Measurements from ENCODE around the gene QARS1. TPM values are rescaled to one million over a fixed set of nuclear protein-coding genes. Genes with fewer than 3 reads are reported as not detected.

QARS1 gene
- polyA plus RNA-seq, 1 of the 3 experiments (the other 2 are of a cell fraction) = 311 TPM

DNA sequence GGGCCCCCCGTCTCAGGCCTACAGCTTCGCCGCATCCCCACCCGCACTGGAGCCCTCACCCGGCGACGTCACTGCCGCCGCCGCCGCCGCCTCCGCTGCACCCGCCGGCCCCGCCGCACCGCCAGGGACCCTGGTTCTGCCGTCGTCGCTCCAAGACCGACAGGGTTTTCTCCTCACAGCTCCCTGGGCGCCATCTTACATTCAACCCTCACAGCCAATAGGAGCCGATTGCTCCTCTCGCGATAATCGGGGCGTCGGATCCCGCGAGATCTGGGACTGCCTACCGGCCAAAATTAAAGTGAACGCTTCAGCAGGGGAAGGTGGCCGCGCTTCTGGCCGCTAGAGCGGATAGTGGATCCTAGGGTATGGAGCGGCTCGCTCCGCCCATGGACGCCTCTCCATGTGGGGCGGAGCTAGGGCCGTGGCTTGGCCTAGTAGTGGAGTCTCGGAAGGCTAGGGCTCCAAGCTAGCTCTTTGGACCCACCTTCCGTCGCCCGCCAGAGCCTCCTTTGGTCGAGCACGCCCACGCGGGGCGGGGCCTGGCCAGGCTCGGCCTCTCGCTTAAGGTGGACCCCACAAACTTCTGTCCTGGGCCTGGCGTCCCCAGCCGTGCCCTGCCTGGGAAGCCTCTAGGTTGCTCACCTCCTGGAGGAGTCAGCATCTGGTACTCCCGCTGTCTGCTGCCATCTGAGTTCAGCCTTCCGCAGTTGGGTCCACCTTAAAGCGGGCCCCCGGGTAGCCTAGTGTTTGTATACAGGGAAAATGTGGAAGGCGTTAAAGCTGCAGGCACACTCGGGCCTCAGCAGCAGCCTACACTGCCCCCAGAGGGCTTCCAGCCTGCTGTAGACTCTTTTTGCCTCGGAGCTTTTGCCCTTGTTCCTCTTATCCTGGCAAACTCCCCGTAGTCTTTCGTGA, 10.4 kb downstream of the QARS1 start, which contains the start of gene QRICH1:
Gene QRICH1 (minus strand): TSS at position 219 of the 915 bp plus-strand sequence. CDS start 17,054 bp downstream, outside the sequence.
- peak within 1 kb of the TSS; percentile 76 to 98 for H3K4me3 ChIP-seq (ENCODE audit: low read depth in 2 of 2, low read length in 1 of 2)
- H3F3A ChIP-seq (replicated peaks; ENCODE audit: insufficient read depth) = peaks cover 44% of the 10 kb centered on the region
- no peaks in the 10 kb centered on the region for H3K27me3 ChIP-seq (ENCODE audit: insufficient read depth)
- peak within 1 kb of the TSS; percentile 75 for H2AFZ ChIP-seq (ENCODE audit: low read depth)
- peak; percentile 89 for TF ChIP-seq MXI1 (IDR thresholded peaks at IDR 0.05; ENCODE audit: low read depth, low read length)
- TF ChIP-seq NFIC (IDR thresholded peaks at IDR 0.05; ENCODE audit: borderline replicate concordance) = no peak
- TF ChIP-seq, protein P1, sequence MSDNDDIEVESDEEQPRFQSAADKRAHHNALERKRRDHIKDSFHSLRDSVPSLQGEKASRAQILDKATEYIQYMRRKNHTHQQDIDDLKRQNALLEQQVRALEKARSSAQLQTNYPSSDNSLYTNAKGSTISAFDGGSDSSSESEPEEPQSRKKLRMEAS (IDR thresholded peaks at IDR 0.05; ENCODE audit: low read depth) = peak; percentile 97
- TF ChIP-seq RAD21 (IDR thresholded peaks at IDR 0.05; ENCODE audit: low read length) = peak; percentile 51
- no peak for TF ChIP-seq TCF12 (IDR thresholded peaks at IDR 0.05)
- TF ChIP-seq, protein P2, sequence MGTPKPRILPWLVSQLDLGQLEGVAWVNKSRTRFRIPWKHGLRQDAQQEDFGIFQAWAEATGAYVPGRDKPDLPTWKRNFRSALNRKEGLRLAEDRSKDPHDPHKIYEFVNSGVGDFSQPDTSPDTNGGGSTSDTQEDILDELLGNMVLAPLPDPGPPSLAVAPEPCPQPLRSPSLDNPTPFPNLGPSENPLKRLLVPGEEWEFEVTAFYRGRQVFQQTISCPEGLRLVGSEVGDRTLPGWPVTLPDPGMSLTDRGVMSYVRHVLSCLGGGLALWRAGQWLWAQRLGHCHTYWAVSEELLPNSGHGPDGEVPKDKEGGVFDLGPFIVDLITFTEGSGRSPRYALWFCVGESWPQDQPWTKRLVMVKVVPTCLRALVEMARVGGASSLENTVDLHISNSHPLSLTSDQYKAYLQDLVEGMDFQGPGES (IDR thresholded peaks at IDR 0.05; ENCODE audit: low read depth, low read length) = peak; percentile 59
- TF ChIP-seq RFX5 (IDR thresholded peaks at IDR 0.05; ENCODE audit: low read length) = no peak; the same call in 1 of the 2 replicates
- peak; percentile 98 for TF ChIP-seq SIN3A (IDR thresholded peaks at IDR 0.05; ENCODE audit: borderline replicate concordance, low read depth, low read length)
- TF ChIP-seq RCOR1 (IDR thresholded peaks at IDR 0.05; ENCODE audit: low read length) = peak; percentile 33; the same call in 1 of the 2 replicates
- peak; percentile 94 for TF ChIP-seq TAF1 (IDR thresholded peaks at IDR 0.05; ENCODE audit: borderline replicate concordance, low read depth, low read length)
- TF ChIP-seq, protein P3, sequence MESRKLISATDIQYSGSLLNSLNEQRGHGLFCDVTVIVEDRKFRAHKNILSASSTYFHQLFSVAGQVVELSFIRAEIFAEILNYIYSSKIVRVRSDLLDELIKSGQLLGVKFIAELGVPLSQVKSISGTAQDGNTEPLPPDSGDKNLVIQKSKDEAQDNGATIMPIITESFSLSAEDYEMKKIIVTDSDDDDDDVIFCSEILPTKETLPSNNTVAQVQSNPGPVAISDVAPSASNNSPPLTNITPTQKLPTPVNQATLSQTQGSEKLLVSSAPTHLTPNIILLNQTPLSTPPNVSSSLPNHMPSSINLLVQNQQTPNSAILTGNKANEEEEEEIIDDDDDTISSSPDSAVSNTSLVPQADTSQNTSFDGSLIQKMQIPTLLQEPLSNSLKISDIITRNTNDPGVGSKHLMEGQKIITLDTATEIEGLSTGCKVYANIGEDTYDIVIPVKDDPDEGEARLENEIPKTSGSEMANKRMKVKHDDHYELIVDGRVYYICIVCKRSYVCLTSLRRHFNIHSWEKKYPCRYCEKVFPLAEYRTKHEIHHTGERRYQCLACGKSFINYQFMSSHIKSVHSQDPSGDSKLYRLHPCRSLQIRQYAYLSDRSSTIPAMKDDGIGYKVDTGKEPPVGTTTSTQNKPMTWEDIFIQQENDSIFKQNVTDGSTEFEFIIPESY (IDR thresholded peaks at IDR 0.05; ENCODE audit: borderline replicate concordance, low read depth) = peak; percentile 100
- TF ChIP-seq EZH2phosphoT487 (IDR thresholded peaks at IDR 0.05; ENCODE audit: borderline replicate concordance, low read depth) = no peak
- peak; percentile 82 for TF ChIP-seq POLR2AphosphoS5 (IDR thresholded peaks at IDR 0.05; ENCODE audit: low read depth, low read length)
- TF ChIP-seq ELF1 (IDR thresholded peaks at IDR 0.05) = no peak
- peak; percentile 92 for TF ChIP-seq YY1 (IDR thresholded peaks at IDR 0.05; ENCODE audit: low read depth)
- TF ChIP-seq, protein P4, sequence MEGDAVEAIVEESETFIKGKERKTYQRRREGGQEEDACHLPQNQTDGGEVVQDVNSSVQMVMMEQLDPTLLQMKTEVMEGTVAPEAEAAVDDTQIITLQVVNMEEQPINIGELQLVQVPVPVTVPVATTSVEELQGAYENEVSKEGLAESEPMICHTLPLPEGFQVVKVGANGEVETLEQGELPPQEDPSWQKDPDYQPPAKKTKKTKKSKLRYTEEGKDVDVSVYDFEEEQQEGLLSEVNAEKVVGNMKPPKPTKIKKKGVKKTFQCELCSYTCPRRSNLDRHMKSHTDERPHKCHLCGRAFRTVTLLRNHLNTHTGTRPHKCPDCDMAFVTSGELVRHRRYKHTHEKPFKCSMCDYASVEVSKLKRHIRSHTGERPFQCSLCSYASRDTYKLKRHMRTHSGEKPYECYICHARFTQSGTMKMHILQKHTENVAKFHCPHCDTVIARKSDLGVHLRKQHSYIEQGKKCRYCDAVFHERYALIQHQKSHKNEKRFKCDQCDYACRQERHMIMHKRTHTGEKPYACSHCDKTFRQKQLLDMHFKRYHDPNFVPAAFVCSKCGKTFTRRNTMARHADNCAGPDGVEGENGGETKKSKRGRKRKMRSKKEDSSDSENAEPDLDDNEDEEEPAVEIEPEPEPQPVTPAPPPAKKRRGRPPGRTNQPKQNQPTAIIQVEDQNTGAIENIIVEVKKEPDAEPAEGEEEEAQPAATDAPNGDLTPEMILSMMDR (IDR thresholded peaks at IDR 0.05) = peak; percentile 66
- peak; percentile 100 for TF ChIP-seq CHD2 (IDR thresholded peaks at IDR 0.05; ENCODE audit: low read length, partially characterized antibody)
- H3K4me1 ChIP-seq (ENCODE audit: control insufficient read depth in 1 of 2, insufficient read depth in 2 of 2, low read depth in 1 of 2, low read length in 1 of 2) = peaks cover 15 to 23% of the 10 kb centered on the region in 2 experiments; a peak in 3 of 4 replicates
- peaks cover 16 to 21% of the 10 kb centered on the region in 2 experiments for H3K36me3 ChIP-seq (replicated peaks in 1 of 2; ENCODE audit: control insufficient read depth in 1 of 2, insufficient read depth in 2 of 2, low read length in 1 of 2)
- 1% methylated on average over 21 of the region's 65 CpGs for WGBS (ENCODE audit: low lambda C conversion rate)
- peak within 1 kb of the TSS; percentile 94 for H3K4me2 ChIP-seq
- POLR2A ChIA-PET = interaction anchor here (0.8 to 3.6 kb wide), 24 partner anchors 8 to 763 kb away, joined by 3 to 31 read pairs (median 4); partner anchors contain the start of genes CCDC71, DALRD3, IMPDH2 and IP6K2
- no peaks in the 10 kb centered on the region for H3K9me3 ChIP-seq
- H4K20me1 ChIP-seq (ENCODE audit: insufficient read depth) = peaks cover 41% of the 10 kb centered on the region
- CTCF ChIA-PET = interaction anchor here (0.7 to 2.6 kb wide), 15 partner anchors 9 to 335 kb away, joined by 3 to 16 read pairs (median 4); partner anchors contain the start of genes GPX1, NDUFAF3, NICN1 and USP19
- H3K27ac ChIP-seq (ENCODE audit: low read depth in 2 of 2, low read length in 1 of 2) = peak within 1 kb of the TSS; percentile 95 to 96
- DNase-seq = peak; percentile 92
- peaks cover 44% of the 10 kb centered on the region for H3K79me2 ChIP-seq (ENCODE audit: insufficient read depth)
- no peaks in the 10 kb centered on the region for H3K9me2 ChIP-seq
- peak within 1 kb of the TSS; percentile 93 for H3K9ac ChIP-seq

Measured in SK-N-SH (cell line).